HepG2 (cell line): ENCODE data around the gene FAM3B. TPM values are rescaled to one million over a fixed set of nuclear protein-coding genes. Genes with fewer than 3 reads are reported as not detected.

Experiments used
- ATAC-seq: fragments of 200-7000 bp; cut with Tn5 transposase; 3 replicates; pipeline ENCODE4 v1.9.1; 2020; ENCODE audit warnings: mild to moderate bottlenecking, moderate library complexity
- BruUV-seq: library from RNA; stranded (reverse); fragments of 400-500 nt; replicated peaks from 2 replicates; lab custom pipeline; 2021; lab: Mats Ljungman, UMichigan
- CTCF ChIA-PET: fragments of 300-600 bp; formaldehyde crosslinking; extraction: SDS; loops from one replicate; lab custom pipeline; 2021; ENCODE audit warnings: low total read pairs, inconsistent platforms, low intra/inter-chr PET ratio; lab: Yijun Ruan, JAX
- POLR2A ChIA-PET: fragments of 350-600 bp; sonication (Branson Sonifier 250); formaldehyde crosslinking; loops from one replicate; lab custom pipeline; 2020; ENCODE audit warnings: antibody characterized with exemption, inconsistent platforms; lab: Yijun Ruan, JAX
- DNase-seq: peaks from one replicate; pipeline ENCODE4 v3.0.0-alpha.2; 2015; ENCODE audit warnings: low spot score
- FAIRE-seq: peaks from 3 replicates; lab custom pipeline; 2011; peaks lifted over from hg19 to GRCh38; lab: Jason Lieb, UNC
- H2AFZ ChIP-seq: one replicate; pipeline ENCODE4 v1.6.1; 2011; ENCODE audit warnings: low read length, inconsistent platforms
- H3K27ac ChIP-seq: fragments of 300-600 bp; 3 replicates; pipeline ENCODE4 v1.8.0; 2011; ENCODE audit warnings: mixed run types, mild to moderate bottlenecking, mixed read lengths, low read length, inconsistent platforms; ENCODE audit not compliant: insufficient read depth; ENCODE audit errors: extremely low read length
- H3K27me3 ChIP-seq, 2 experiments: fragments of 200-600 bp in 1 of 2; 2 replicates in 1 of 2; 3 replicates in 1 of 2; pipeline versions ENCODE4 v1.6.0 to v1.8.0; 2011; ENCODE audit warnings: low read length in 2 of 2, mild to moderate bottlenecking in 2 of 2, moderate library complexity in 2 of 2, inconsistent platforms in 1 of 2; ENCODE audit not compliant: insufficient read depth in 2 of 2, control insufficient read depth in 1 of 2
- H3K36me3 ChIP-seq, 2 experiments: fragments of 200-600 bp in 1 of 2; replicated peaks in 1 of 2; 2 replicates in 1 of 2; 3 replicates in 1 of 2; pipeline versions ENCODE4 v1.5.1 to v1.8.0; 2011; ENCODE audit warnings: low read length in 2 of 2, inconsistent platforms in 1 of 2; ENCODE audit not compliant: insufficient read depth in 2 of 2, control insufficient read depth in 1 of 2
- H3K4me1 ChIP-seq: 2 replicates; pipeline ENCODE4 v1.5.1; 2012; ENCODE audit warnings: low read length, inconsistent platforms; ENCODE audit not compliant: insufficient read depth
- H3K4me2 ChIP-seq: 2 replicates; pipeline ENCODE4 v1.6.0; 2011; ENCODE audit warnings: low read depth, low read length, inconsistent platforms
- H3K4me3 ChIP-seq, 3 experiments: fragments of 200-600 bp in 1 of 3; sonication (generic), shearing (Covaris generic) in 1 of 3; replicated peaks in 1 of 3; 2 replicates each; pipeline ENCODE4 v1.5.1; 2011 to 2016; ENCODE audit warnings: low read length in 3 of 3, inconsistent platforms in 2 of 3, low read depth in 2 of 3, mild to moderate bottlenecking in 2 of 3, control low read depth in 1 of 3, mixed read lengths in 1 of 3; ENCODE audit not compliant: insufficient read depth in 1 of 3
- H3K79me2 ChIP-seq: one replicate; pipeline ENCODE4 v1.6.1; 2011; ENCODE audit warnings: low read length, inconsistent platforms; ENCODE audit not compliant: insufficient read depth
- H3K9ac ChIP-seq: 2 replicates; pipeline ENCODE4 v1.6.0; 2011; ENCODE audit warnings: mild to moderate bottlenecking, low read depth, low read length, inconsistent platforms; ENCODE audit not compliant: insufficient read depth
- H3K9me3 ChIP-seq: 2 replicates; pipeline ENCODE4 v1.5.1; 2012; ENCODE audit warnings: mild to moderate bottlenecking, low read length
- H4K20me1 ChIP-seq: 2 replicates; pipeline ENCODE4 v1.6.0; 2011; ENCODE audit warnings: inconsistent platforms, mild to moderate bottlenecking, low read length, moderate library complexity; ENCODE audit not compliant: insufficient read depth
- ARNT ChIP-seq: fragments of 450-650 bp; IDR thresholded peaks from 2 replicates; pipeline ENCODE4 v1.6.1; 2017
- GABPB1 ChIP-seq: IDR thresholded peaks from 2 replicates; pipeline ENCODE4 v1.6.1; 2016; ENCODE audit warnings: mild to moderate bottlenecking, missing genetic modification reagents, moderate library complexity, missing compliant biosample characterization
- HNF4A ChIP-seq: sonication (generic); formaldehyde crosslinking; IDR thresholded peaks from 2 replicates; pipeline ENCODE4 v1.4.0; 2020; ENCODE audit warnings: missing genetic modification reagents
- ZMYM3 ChIP-seq: sonication (generic); formaldehyde crosslinking; IDR thresholded peaks from 2 replicates; pipeline ENCODE4 v1.5.1; 2020; ENCODE audit warnings: mild to moderate bottlenecking, missing genetic modification reagents
- ZNF460 ChIP-seq: sonication (generic); formaldehyde crosslinking; IDR thresholded peaks from 2 replicates; pipeline ENCODE4 v1.5.1; 2020; ENCODE audit warnings: missing genetic modification reagents, mild to moderate bottlenecking, borderline replicate concordance
- WGBS: methylation state at CpG from one replicate; pipeline ENCODE4 v1.1.6; 2017; ENCODE audit warnings: low lambda C conversion rate; 5-methylcytosine and 5-hydroxymethylcytosine counted together
- in situ Hi-C: cut with HindIII; loops from 2 replicates; pipeline ENCODE4 v1.10.0; 2017; ENCODE audit warnings: low pct_unique_long_range_greater_than_20kb; ENCODE audit not compliant: extremely low pct_ligation_motif_present
- intact Hi-C: fragments of 100-400 bp; cut with micrococcal nuclease; formaldehyde crosslinking; loops from one replicate; pipeline ENCODE4 v1.10.0; 2022; ENCODE audit not compliant: unreplicated experiment
- polyA plus RNA-seq, 8 experiments: library from polyadenylated mRNA; depleted of rRNA in 3 of 8; stranded (reverse) in 7 of 8; unstranded in 1 of 8; fragments of >200 nt; fragmentation: Illumina TruSeq in 4 of 8; extraction: Trizol in 4 of 8; gene quantifications; 2 replicates each; pipeline versions ENCODE4 v1.2.1 to v1.2.3, GENCODE V29; 2011 to 2016; ENCODE audit warnings: low read depth in 4 of 8, missing spikeins in 1 of 8, mixed read lengths in 1 of 8; ENCODE audit not compliant: insufficient read depth in 1 of 8
- total RNA-seq, 5 experiments: library from RNA; depleted of rRNA; stranded (reverse); fragments of >200 nt; fragmentation: Illumina TruSeq; extraction: Trizol; gene quantifications; 2 replicates each; pipeline ENCODE4 v1.2.3, GENCODE V29; 2016; ENCODE audit warnings: low read depth in 1 of 5
- TF ChIP-seq, protein P1 (sequence below): sonication (generic); formaldehyde crosslinking; IDR thresholded peaks from 2 replicates; pipeline ENCODE4 v1.5.0; 2020; ENCODE audit warnings: missing genetic modification reagents, mild to moderate bottlenecking, borderline replicate concordance
- TF ChIP-seq, protein P2 (sequence below), 2 experiments: IDR thresholded peaks; 2 replicates each; pipeline ENCODE4 v1.6.1; 2011 to 2012; ENCODE audit warnings: low read length in 2 of 2, borderline replicate concordance in 1 of 2, low read depth in 1 of 2, mild to moderate bottlenecking in 1 of 2, moderate library complexity in 1 of 2
- TF ChIP-seq, protein P3 (sequence below): sonication (generic); formaldehyde crosslinking; IDR thresholded peaks from 2 replicates; pipeline ENCODE4 v1.8.0; 2022; ENCODE audit warnings: mild to moderate bottlenecking, missing genetic modification reagents; ENCODE audit not compliant: insufficient replicate concordance

FAM3B gene
- total and polyA plus RNA-seq, 2 of the 13 experiments (the other 11 are each of a cell fraction or from before 2014, with no cell fraction given), result 46.5 to 62.0 TPM

DNA sequence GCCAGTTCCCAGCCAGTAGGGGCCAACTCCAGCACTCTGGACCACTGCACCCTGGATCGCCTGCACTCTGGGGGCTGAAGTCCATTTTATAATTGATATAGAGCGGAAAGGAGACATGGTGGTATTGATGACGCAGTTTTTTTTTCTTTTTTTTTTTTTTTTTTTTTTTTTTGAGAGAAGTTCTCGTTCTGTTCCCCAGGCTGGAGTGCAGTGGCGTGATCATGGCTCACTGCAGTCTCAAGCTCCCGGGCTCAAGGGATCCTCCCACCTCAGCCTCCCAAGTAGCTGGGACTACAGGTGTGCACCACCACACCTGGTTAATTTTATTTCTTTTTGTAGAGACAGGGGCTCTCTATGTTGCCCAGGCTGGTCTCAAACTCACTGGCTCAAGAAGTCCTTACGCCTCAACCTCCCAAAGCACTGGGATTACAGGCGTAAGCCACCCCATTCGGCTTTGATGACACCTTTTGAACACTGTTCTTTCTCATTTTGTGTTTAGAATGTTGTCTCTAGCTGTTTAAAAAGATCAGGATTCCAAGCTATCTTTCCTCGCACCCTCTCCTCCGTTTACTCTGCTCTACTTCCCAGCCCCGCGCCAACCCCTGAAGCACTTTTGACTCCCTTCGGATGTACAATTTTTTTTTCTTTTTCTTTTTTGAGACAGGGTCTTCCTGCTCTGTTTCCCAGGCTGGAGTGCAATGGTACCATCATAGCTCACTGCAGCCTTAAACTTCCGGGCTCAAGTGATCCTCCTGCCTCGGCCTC lies 46.2 kb downstream of the FAM3B start:
- Histone ChIP-seq H3K9me3 (no peaks in the 10 kb centered on the region), H2AFZ (no peak overlapping the region), H3K9ac (no peak overlapping the region), H3K4me2 (peak overlapping the region; percentile 80), H3K4me3 (peak overlapping the region; percentile 32 to 65 (median 41); a peak in 5 of 6 replicates), H3K4me1 (peaks cover 72% of the 10 kb centered on the region), H3K36me3 (0 out of 5 replicates have a peak, but pooled peaks cover 0 to 2% of the 10 kb centered on the region in 2 experiments), H3K27me3 (no peaks in the 10 kb centered on the region), H3K27ac (peak overlapping the region; percentile 15), H3K79me2 (no peaks in the 10 kb centered on the region), H4K20me1 (no peaks in the 10 kb centered on the region)
- DNase-seq (no peak), FAIRE-seq (no peak), ATAC-seq (no peak; the same call in 2 of the 3 replicates)
- intact Hi-C loops, result no loop called here
- 78% methylated on average over 16 of the region's 16 CpGs for WGBS
- ChIA-PET POLR2A (no interaction called here), CTCF (interaction anchor here (3.2 kb wide), 1 partner anchor 80 kb away, joined by 35 read pairs; no protein-coding TSS in a partner anchor)
- in situ Hi-C loops, result loop anchor here (5.0 kb wide), 1 partner anchor 75 kb away; no protein-coding TSS in a partner anchor
- TF ChIP-seq HNF4A (peak; percentile 31; the same call in 1 of the 2 replicates), GABPB1 (no peak), ARNT (no peak), ZNF460 (CRISPR knock-in tag) (peak; percentile 58; the same call in 1 of the 2 replicates), ZMYM3 (peak; percentile 33; the same call in 1 of the 2 replicates)
- TF ChIP-seq, protein P1, sequence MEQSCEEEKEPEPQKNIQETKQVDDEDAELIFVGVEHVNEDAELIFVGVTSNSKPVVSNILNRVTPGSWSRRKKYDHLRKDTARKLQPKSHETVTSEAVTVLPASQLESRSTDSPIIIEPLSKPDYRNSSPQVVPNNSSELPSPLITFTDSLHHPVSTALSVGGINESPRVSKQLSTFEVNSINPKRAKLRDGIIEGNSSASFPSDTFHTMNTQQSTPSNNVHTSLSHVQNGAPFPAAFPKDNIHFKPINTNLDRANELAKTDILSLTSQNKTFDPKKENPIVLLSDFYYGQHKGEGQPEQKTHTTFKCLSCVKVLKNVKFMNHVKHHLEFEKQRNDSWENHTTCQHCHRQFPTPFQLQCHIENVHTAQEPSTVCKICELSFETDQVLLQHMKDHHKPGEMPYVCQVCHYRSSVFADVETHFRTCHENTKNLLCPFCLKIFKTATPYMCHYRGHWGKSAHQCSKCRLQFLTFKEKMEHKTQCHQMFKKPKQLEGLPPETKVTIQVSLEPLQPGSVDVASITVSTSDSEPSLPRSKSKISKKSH (CRISPR knock-in tag), result no peak
- TF ChIP-seq, protein P2, sequence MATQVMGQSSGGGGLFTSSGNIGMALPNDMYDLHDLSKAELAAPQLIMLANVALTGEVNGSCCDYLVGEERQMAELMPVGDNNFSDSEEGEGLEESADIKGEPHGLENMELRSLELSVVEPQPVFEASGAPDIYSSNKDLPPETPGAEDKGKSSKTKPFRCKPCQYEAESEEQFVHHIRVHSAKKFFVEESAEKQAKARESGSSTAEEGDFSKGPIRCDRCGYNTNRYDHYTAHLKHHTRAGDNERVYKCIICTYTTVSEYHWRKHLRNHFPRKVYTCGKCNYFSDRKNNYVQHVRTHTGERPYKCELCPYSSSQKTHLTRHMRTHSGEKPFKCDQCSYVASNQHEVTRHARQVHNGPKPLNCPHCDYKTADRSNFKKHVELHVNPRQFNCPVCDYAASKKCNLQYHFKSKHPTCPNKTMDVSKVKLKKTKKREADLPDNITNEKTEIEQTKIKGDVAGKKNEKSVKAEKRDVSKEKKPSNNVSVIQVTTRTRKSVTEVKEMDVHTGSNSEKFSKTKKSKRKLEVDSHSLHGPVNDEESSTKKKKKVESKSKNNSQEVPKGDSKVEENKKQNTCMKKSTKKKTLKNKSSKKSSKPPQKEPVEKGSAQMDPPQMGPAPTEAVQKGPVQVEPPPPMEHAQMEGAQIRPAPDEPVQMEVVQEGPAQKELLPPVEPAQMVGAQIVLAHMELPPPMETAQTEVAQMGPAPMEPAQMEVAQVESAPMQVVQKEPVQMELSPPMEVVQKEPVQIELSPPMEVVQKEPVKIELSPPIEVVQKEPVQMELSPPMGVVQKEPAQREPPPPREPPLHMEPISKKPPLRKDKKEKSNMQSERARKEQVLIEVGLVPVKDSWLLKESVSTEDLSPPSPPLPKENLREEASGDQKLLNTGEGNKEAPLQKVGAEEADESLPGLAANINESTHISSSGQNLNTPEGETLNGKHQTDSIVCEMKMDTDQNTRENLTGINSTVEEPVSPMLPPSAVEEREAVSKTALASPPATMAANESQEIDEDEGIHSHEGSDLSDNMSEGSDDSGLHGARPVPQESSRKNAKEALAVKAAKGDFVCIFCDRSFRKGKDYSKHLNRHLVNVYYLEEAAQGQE (IDR thresholded peaks at IDR 0.05; ENCODE audit: borderline replicate concordance in 1 of 2, low read depth in 1 of 2, low read length in 2 of 2), result peak in 1 of 2 experiments; percentile 55; a peak in 2 of 4 replicates
- TF ChIP-seq, protein P3, sequence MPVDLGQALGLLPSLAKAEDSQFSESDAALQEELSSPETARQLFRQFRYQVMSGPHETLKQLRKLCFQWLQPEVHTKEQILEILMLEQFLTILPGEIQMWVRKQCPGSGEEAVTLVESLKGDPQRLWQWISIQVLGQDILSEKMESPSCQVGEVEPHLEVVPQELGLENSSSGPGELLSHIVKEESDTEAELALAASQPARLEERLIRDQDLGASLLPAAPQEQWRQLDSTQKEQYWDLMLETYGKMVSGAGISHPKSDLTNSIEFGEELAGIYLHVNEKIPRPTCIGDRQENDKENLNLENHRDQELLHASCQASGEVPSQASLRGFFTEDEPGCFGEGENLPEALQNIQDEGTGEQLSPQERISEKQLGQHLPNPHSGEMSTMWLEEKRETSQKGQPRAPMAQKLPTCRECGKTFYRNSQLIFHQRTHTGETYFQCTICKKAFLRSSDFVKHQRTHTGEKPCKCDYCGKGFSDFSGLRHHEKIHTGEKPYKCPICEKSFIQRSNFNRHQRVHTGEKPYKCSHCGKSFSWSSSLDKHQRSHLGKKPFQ (CRISPR knock-in tag), result peak; percentile 98
- BruUV-seq, result no TSS peak
